SK-N-SH treated with all-trans-retinoic acid at 6 μM for 48 hours (cell line): ENCODE data around the gene ETNK2.

Source experiments
- GLIS3 ChIP-seq: fragments of 250-450 bp; sonication (Bioruptor Pico); IDR thresholded peaks from 2 replicates; pipeline ENCODE4 v1.5.0; 2020; ENCODE audit warnings: mild to moderate bottlenecking, moderate library complexity
- RARB ChIP-seq: fragments of 250-450 bp; sonication (Bioruptor Pico); IDR thresholded peaks from 2 replicates; pipeline ENCODE4 v1.8.0; 2021; ENCODE audit warnings: mild to moderate bottlenecking, moderate library complexity
- SNAI2 ChIP-seq: fragments of 250-450 bp; sonication (Bioruptor Pico); IDR thresholded peaks from 2 replicates; pipeline ENCODE4 v1.5.0; 2020; ENCODE audit warnings: mild to moderate bottlenecking, moderate library complexity
- TOX ChIP-seq: fragments of 250-450 bp; sonication (Bioruptor Pico); IDR thresholded peaks from 2 replicates; pipeline ENCODE4 v1.8.0; 2021; ENCODE audit warnings: mild to moderate bottlenecking, moderate library complexity, borderline replicate concordance
- ZFP30 ChIP-seq: fragments of 450-650 bp; formaldehyde crosslinking; IDR thresholded peaks from 2 replicates; pipeline ENCODE4 v1.5.0; 2022; ENCODE audit warnings: mild to moderate bottlenecking, moderate library complexity
- TF ChIP-seq, protein P1 (sequence below): fragments of 250-450 bp; sonication (Bioruptor Pico); IDR thresholded peaks from 2 replicates; pipeline ENCODE4 v1.8.0; 2020; ENCODE audit warnings: mild to moderate bottlenecking, moderate library complexity, borderline replicate concordance
- TF ChIP-seq, protein P2 (sequence below): fragments of 250-450 bp; sonication (Bioruptor Pico); IDR thresholded peaks from 2 replicates; pipeline ENCODE4 v1.5.1; 2020; ENCODE audit warnings: low read depth, mild to moderate bottlenecking, moderate library complexity

GRCh38 chr1:204126956-204127355 is 24.9 kb downstream of the ETNK2 start:
- TF ChIP-seq, protein P1, sequence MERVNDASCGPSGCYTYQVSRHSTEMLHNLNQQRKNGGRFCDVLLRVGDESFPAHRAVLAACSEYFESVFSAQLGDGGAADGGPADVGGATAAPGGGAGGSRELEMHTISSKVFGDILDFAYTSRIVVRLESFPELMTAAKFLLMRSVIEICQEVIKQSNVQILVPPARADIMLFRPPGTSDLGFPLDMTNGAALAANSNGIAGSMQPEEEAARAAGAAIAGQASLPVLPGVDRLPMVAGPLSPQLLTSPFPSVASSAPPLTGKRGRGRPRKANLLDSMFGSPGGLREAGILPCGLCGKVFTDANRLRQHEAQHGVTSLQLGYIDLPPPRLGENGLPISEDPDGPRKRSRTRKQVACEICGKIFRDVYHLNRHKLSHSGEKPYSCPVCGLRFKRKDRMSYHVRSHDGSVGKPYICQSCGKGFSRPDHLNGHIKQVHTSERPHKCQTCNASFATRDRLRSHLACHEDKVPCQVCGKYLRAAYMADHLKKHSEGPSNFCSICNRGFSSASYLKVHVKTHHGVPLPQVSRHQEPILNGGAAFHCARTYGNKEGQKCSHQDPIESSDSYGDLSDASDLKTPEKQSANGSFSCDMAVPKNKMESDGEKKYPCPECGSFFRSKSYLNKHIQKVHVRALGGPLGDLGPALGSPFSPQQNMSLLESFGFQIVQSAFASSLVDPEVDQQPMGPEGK (CRISPR knock-in tag) = no peak
- TF ChIP-seq TOX (CRISPR knock-in tag) (no peak), RARB (CRISPR knock-in tag) (no peak), SNAI2 (no peak), GLIS3 (CRISPR knock-in tag) (no peak), ZFP30 (no peak)
- TF ChIP-seq, protein P2, sequence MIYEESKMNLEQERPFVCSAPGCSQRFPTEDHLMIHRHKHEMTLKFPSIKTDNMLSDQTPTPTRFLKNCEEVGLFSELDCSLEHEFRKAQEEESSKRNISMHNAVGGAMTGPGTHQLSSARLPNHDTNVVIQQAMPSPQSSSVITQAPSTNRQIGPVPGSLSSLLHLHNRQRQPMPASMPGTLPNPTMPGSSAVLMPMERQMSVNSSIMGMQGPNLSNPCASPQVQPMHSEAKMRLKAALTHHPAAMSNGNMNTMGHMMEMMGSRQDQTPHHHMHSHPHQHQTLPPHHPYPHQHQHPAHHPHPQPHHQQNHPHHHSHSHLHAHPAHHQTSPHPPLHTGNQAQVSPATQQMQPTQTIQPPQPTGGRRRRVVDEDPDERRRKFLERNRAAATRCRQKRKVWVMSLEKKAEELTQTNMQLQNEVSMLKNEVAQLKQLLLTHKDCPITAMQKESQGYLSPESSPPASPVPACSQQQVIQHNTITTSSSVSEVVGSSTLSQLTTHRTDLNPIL = no peak
